ENCODE measurements around the gene TBC1D14. TPM values are rescaled to one million over a fixed set of nuclear protein-coding genes. Genes with fewer than 3 reads are reported as not detected.

The TBC1D14 gene
- total and polyA plus RNA-seq, 2 experiments from 2014 or later: 33.6 to 50.8 TPM

DNA sequence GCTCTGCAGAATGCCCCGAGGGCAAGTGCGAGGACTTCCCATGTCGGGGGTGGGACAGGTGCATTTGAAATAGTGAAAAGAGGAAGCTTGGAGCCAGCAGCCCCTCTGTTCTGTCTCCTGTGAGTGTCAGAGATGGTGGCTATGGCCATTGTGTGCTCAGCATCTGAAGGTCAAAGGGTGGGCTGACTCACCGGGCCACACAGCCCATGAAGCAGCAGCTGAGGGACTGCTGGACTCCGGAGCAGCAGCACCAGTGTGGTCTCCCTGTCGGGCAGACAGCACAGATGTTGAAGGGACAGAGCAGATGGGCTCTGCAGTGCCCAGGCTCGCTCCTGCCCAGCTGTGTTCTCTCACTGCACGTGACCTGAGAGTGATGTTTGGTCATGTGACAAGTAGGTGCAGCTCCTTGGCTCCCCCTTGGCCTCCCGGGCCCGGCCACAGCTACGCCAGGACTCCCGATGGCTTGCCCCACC lies 53.5 kb downstream of the TBC1D14 start:
- Histone ChIP-seq H3K9me3 (ENCODE audit: low read depth) (no peaks in the 10 kb centered on the region), H3K27ac (peak overlapping the region; percentile 40), H4K20me1 (ENCODE audit: insufficient read depth, poor library complexity, severe bottlenecking) (no peaks in the 10 kb centered on the region), H3K4me3 (no peak overlapping the region), H3K27me3 (no peaks in the 10 kb centered on the region), H3K79me2 (peaks cover 91% of the 10 kb centered on the region), H2AFZ (no peak overlapping the region), H3K4me1 (ENCODE audit: insufficient read depth) (peaks cover 10% of the 10 kb centered on the region), H3K4me2 (no peak overlapping the region), H3K9me2 (replicated peaks; ENCODE audit: insufficient read depth) (no peaks in the 10 kb centered on the region), H3K36me3 (replicated peaks; ENCODE audit: insufficient read depth, low read depth) (no peaks in the 10 kb centered on the region)
- no peak for DNase-seq (ENCODE audit: low spot score)
- TF ChIP-seq EZH2 (IDR thresholded peaks at IDR 0.05; ENCODE audit: borderline replicate concordance) (no peak), EZH2phosphoT487 (IDR thresholded peaks at IDR 0.05; ENCODE audit: low read depth, severe bottlenecking, unreplicated experiment) (no peak)
- TF ChIP-seq, protein P1, sequence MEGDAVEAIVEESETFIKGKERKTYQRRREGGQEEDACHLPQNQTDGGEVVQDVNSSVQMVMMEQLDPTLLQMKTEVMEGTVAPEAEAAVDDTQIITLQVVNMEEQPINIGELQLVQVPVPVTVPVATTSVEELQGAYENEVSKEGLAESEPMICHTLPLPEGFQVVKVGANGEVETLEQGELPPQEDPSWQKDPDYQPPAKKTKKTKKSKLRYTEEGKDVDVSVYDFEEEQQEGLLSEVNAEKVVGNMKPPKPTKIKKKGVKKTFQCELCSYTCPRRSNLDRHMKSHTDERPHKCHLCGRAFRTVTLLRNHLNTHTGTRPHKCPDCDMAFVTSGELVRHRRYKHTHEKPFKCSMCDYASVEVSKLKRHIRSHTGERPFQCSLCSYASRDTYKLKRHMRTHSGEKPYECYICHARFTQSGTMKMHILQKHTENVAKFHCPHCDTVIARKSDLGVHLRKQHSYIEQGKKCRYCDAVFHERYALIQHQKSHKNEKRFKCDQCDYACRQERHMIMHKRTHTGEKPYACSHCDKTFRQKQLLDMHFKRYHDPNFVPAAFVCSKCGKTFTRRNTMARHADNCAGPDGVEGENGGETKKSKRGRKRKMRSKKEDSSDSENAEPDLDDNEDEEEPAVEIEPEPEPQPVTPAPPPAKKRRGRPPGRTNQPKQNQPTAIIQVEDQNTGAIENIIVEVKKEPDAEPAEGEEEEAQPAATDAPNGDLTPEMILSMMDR (IDR thresholded peaks at IDR 0.05; ENCODE audit: poor library complexity): no peak
- 71% methylated on average over 12 of the region's 12 CpGs for WGBS (ENCODE audit: low lambda C conversion rate, missing lambda C conversion rate)

DNA sequence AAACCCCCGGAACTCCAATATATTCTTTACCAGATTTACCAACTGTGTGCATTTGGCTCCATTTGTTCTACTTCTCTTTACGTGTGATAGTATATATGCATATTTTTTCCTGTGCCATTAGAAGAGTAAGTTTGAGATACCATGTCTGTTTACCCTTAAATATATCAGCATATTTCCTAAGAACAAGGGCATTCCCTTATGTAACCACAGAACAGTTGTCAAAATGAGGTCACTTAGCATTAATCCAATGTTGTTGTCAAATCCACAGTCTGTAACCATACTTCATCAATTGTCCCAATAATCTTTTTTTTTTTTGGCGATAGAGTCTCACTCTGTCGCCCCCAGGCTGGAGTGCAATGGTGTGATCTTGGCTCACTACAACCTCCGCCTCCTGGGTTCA lies 55.2 kb downstream of the TBC1D14 start:
- no peak for DNase-seq (ENCODE audit: low spot score)
- H4K20me1 ChIP-seq (ENCODE audit: insufficient read depth, poor library complexity, severe bottlenecking): no peaks in the 10 kb centered on the region
- H2AFZ ChIP-seq: no peak overlapping the region

DNA sequence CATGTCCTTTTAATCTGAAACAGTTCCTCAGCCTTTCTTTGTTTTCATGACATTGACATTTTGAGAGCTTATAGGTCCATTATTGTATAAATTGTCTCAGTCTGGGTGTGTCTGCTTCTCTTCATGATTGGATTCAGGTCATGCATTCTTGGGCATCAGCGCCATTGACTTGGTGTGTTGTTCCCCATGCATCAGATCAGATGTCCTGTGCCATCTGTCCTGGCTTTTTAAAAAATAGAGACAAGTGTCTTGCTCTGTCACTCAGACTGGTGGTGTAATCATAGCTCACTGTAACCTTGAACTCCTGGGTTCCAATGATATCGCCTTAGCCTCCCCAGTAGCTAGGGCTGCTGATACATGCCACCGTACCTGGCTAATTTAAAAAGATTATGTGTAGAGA lies 55.7 kb downstream of the TBC1D14 start:
- Histone ChIP-seq H4K20me1 (ENCODE audit: insufficient read depth, poor library complexity, severe bottlenecking) (no peaks in the 10 kb centered on the region), H3K27me3 (no peaks in the 10 kb centered on the region), H3K27ac (no peak overlapping the region), H3K79me2 (peaks cover 71% of the 10 kb centered on the region), H3K9me3 (ENCODE audit: low read depth) (no peaks in the 10 kb centered on the region), H3K4me3 (no peak overlapping the region), H3K4me2 (no peak overlapping the region), H3K9me2 (replicated peaks; ENCODE audit: insufficient read depth) (no peaks in the 10 kb centered on the region), H3K4me1 (ENCODE audit: insufficient read depth) (peaks cover 10% of the 10 kb centered on the region), H2AFZ (no peak overlapping the region), H3K36me3 (replicated peaks; ENCODE audit: insufficient read depth, low read depth) (no peaks in the 10 kb centered on the region)
- WGBS (ENCODE audit: low lambda C conversion rate, missing lambda C conversion rate): 91% methylated on average over 3 of the region's 3 CpGs
- no peak for DNase-seq (ENCODE audit: low spot score)
- no peak for TF ChIP-seq EZH2phosphoT487 (IDR thresholded peaks at IDR 0.05; ENCODE audit: low read depth, severe bottlenecking, unreplicated experiment)
- no peak for TF ChIP-seq EZH2 (IDR thresholded peaks at IDR 0.05; ENCODE audit: borderline replicate concordance)
- TF ChIP-seq, protein P1 (IDR thresholded peaks at IDR 0.05; ENCODE audit: poor library complexity): no peak

More for the DNA sequence above, 55.2 kb downstream of the TBC1D14 start:
- H3K79me2 ChIP-seq: peaks cover 76% of the 10 kb centered on the region
- 98% methylated on average over 5 of the region's 5 CpGs for WGBS (ENCODE audit: low lambda C conversion rate, missing lambda C conversion rate)
- TF ChIP-seq EZH2 (IDR thresholded peaks at IDR 0.05; ENCODE audit: borderline replicate concordance) (no peak), EZH2phosphoT487 (IDR thresholded peaks at IDR 0.05; ENCODE audit: low read depth, severe bottlenecking, unreplicated experiment) (no peak)
- TF ChIP-seq, protein P1 (IDR thresholded peaks at IDR 0.05; ENCODE audit: poor library complexity): no peak
- H3K9me2 ChIP-seq (replicated peaks; ENCODE audit: insufficient read depth): no peaks in the 10 kb centered on the region
- peaks cover 10% of the 10 kb centered on the region for H3K4me1 ChIP-seq (ENCODE audit: insufficient read depth)
- H3K27ac ChIP-seq: no peak overlapping the region
- no peak overlapping the region for H3K4me3 ChIP-seq
- no peaks in the 10 kb centered on the region for H3K27me3 ChIP-seq
- H3K9me3 ChIP-seq (ENCODE audit: low read depth): no peaks in the 10 kb centered on the region
- no peak overlapping the region for H3K4me2 ChIP-seq
- H3K36me3 ChIP-seq (replicated peaks; ENCODE audit: insufficient read depth, low read depth): no peaks in the 10 kb centered on the region
